HepG2 (cell line): Measurements from ENCODE around the gene ARL5B. TPM values are rescaled to one million over a fixed set of nuclear protein-coding genes. Genes with fewer than 3 reads are reported as not detected.
A peak's percentile ranks its signal among the peaks of the same experiment; 100 is the strongest.

Experiments
- ARNT ChIP-seq: fragments of 450-650 bp; IDR thresholded peaks from 2 replicates; pipeline ENCODE4 v1.6.1; 2017
- IKZF4 ChIP-seq: sonication (generic); formaldehyde crosslinking; IDR thresholded peaks from 2 replicates; pipeline ENCODE4 v1.5.1; 2020; ENCODE audit warnings: borderline replicate concordance, mild to moderate bottlenecking, low read depth, missing genetic modification reagents; ENCODE audit errors: not compliant biosample characterization
- NCOA1 ChIP-seq: sonication (generic); formaldehyde crosslinking; IDR thresholded peaks from 2 replicates; pipeline ENCODE4 v1.9.0; 2021; ENCODE audit warnings: missing genetic modification reagents
- PATZ1 ChIP-seq: sonication (generic); formaldehyde crosslinking; IDR thresholded peaks from 2 replicates; pipeline ENCODE4 v1.4.0; 2020; ENCODE audit warnings: missing genetic modification reagents
- RFXAP ChIP-seq: sonication (generic); formaldehyde crosslinking; IDR thresholded peaks from 2 replicates; pipeline ENCODE4 v1.4.0; 2020; ENCODE audit warnings: missing genetic modification reagents, borderline replicate concordance
- SRSF4 ChIP-seq: fragments of 200-400 bp; formaldehyde crosslinking; IDR thresholded peaks from one replicate; pipeline ENCODE4 v1.6.1; 2018; ENCODE audit warnings: mild to moderate bottlenecking, low read depth, low read length, moderate library complexity; ENCODE audit not compliant: poor library complexity, severe bottlenecking
- ZBTB4 ChIP-seq: sonication (generic); formaldehyde crosslinking; IDR thresholded peaks from 2 replicates; pipeline ENCODE4 v1.4.0; 2020; ENCODE audit warnings: missing genetic modification reagents, mild to moderate bottlenecking, borderline replicate concordance
- ZNF446 ChIP-seq: sonication (generic); formaldehyde crosslinking; IDR thresholded peaks from 2 replicates; pipeline ENCODE4 v1.5.0; 2020; ENCODE audit warnings: mild to moderate bottlenecking, missing genetic modification reagents
- ZNF550 ChIP-seq: sonication (generic); formaldehyde crosslinking; IDR thresholded peaks from 2 replicates; pipeline ENCODE4 v1.4.0; 2020; ENCODE audit warnings: mild to moderate bottlenecking, missing genetic modification reagents, borderline replicate concordance
- ZNF788 ChIP-seq: sonication (generic); formaldehyde crosslinking; IDR thresholded peaks from 2 replicates; pipeline ENCODE4 v1.5.0; 2020; ENCODE audit warnings: mild to moderate bottlenecking, missing genetic modification reagents, borderline replicate concordance
- ZSCAN20 ChIP-seq: sonication (generic); formaldehyde crosslinking; IDR thresholded peaks from 2 replicates; pipeline ENCODE4 v1.4.0; 2020; ENCODE audit warnings: missing genetic modification reagents, mild to moderate bottlenecking, borderline replicate concordance
- polyA plus RNA-seq, 8 experiments: library from polyadenylated mRNA; depleted of rRNA in 3 of 8; stranded (reverse) in 7 of 8; unstranded in 1 of 8; fragments of >200 nt; fragmentation: Illumina TruSeq in 4 of 8; extraction: Trizol in 4 of 8; gene quantifications; 2 replicates each; pipeline versions ENCODE4 v1.2.1 to v1.2.3, GENCODE V29; 2011 to 2016; ENCODE audit warnings: low read depth in 4 of 8, missing spikeins in 1 of 8, mixed read lengths in 1 of 8; ENCODE audit not compliant: insufficient read depth in 1 of 8
- total RNA-seq, 5 experiments: library from RNA; depleted of rRNA; stranded (reverse); fragments of >200 nt; fragmentation: Illumina TruSeq; extraction: Trizol; gene quantifications; 2 replicates each; pipeline ENCODE4 v1.2.3, GENCODE V29; 2016; ENCODE audit warnings: low read depth in 1 of 5
- TF ChIP-seq, protein P1 (sequence below): IDR thresholded peaks from 2 replicates; pipeline ENCODE4 v1.6.1; 2016; ENCODE audit warnings: low read depth, missing genetic modification reagents, missing compliant biosample characterization
- TF ChIP-seq, protein P2 (sequence below): sonication (generic); formaldehyde crosslinking; IDR thresholded peaks from 2 replicates; pipeline ENCODE4 v1.9.0; 2021; ENCODE audit warnings: missing genetic modification reagents, mild to moderate bottlenecking, borderline replicate concordance
- TF ChIP-seq, protein P3 (sequence below): sonication (generic); IDR thresholded peaks from 2 replicates; pipeline ENCODE4 v1.6.1; 2016; ENCODE audit warnings: low read depth, borderline replicate concordance

ARL5B gene
- total and polyA plus RNA-seq, 2 of the 13 experiments (the other 11 are each of a cell fraction or from before 2014, with no cell fraction given): 26.6 to 32.7 TPM

DNA sequence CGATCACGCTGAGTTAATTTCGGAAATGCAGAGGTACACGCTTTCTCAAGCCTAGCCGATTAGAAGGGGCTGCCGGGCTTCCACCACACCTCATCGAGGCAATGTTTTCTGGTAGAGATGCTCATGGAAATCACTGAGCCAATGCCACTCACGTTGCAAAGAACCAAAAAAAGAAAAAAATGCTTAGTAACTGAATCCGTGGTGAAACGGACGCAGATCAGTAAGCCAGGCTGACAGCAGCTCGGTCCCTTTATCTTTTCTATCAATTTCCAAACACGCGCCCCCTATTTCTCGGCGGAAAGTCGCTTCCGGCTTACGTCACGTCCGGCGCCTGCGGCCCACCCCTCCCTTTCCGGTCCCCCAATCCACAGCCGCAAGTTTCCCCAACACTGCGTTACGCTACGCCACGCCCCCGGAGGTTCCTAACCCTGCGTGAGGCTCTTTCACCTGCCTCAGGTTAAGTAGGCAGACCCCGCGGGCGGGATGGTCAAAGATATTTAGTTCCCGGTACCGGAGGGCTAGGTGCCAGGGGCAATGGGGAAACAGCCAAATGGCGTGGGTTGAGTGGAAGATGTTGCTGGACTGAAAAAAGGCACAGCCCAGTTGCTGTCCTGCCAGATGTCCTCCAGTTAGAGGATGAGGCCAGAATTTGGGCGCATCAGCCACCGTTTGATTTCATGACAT, 7.8 kb upstream of the ARL5B start, which contains the start of gene NSUN6 (continued):
- TF ChIP-seq ZNF446: no peak
- no peak for TF ChIP-seq ZNF550
- no peak for TF ChIP-seq ZSCAN20 (CRISPR knock-in tag)
- TF ChIP-seq SRSF4: no peak
- TF ChIP-seq, protein P1, sequence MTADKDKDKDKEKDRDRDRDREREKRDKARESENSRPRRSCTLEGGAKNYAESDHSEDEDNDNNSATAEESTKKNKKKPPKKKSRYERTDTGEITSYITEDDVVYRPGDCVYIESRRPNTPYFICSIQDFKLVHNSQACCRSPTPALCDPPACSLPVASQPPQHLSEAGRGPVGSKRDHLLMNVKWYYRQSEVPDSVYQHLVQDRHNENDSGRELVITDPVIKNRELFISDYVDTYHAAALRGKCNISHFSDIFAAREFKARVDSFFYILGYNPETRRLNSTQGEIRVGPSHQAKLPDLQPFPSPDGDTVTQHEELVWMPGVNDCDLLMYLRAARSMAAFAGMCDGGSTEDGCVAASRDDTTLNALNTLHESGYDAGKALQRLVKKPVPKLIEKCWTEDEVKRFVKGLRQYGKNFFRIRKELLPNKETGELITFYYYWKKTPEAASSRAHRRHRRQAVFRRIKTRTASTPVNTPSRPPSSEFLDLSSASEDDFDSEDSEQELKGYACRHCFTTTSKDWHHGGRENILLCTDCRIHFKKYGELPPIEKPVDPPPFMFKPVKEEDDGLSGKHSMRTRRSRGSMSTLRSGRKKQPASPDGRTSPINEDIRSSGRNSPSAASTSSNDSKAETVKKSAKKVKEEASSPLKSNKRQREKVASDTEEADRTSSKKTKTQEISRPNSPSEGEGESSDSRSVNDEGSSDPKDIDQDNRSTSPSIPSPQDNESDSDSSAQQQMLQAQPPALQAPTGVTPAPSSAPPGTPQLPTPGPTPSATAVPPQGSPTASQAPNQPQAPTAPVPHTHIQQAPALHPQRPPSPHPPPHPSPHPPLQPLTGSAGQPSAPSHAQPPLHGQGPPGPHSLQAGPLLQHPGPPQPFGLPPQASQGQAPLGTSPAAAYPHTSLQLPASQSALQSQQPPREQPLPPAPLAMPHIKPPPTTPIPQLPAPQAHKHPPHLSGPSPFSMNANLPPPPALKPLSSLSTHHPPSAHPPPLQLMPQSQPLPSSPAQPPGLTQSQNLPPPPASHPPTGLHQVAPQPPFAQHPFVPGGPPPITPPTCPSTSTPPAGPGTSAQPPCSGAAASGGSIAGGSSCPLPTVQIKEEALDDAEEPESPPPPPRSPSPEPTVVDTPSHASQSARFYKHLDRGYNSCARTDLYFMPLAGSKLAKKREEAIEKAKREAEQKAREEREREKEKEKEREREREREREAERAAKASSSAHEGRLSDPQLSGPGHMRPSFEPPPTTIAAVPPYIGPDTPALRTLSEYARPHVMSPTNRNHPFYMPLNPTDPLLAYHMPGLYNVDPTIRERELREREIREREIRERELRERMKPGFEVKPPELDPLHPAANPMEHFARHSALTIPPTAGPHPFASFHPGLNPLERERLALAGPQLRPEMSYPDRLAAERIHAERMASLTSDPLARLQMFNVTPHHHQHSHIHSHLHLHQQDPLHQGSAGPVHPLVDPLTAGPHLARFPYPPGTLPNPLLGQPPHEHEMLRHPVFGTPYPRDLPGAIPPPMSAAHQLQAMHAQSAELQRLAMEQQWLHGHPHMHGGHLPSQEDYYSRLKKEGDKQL (CRISPR knock-in tag): no peak
- TF ChIP-seq ZBTB4 (CRISPR knock-in tag): no peak
- peak; percentile 76; the same call in 1 of the 2 replicates for TF ChIP-seq ZNF788 (CRISPR knock-in tag)
- TF ChIP-seq RFXAP (CRISPR knock-in tag): no peak
- no peak for TF ChIP-seq IKZF4 (CRISPR knock-in tag)
- TF ChIP-seq ARNT: no peak
- peak; percentile 65 for TF ChIP-seq PATZ1
- TF ChIP-seq, protein P2, sequence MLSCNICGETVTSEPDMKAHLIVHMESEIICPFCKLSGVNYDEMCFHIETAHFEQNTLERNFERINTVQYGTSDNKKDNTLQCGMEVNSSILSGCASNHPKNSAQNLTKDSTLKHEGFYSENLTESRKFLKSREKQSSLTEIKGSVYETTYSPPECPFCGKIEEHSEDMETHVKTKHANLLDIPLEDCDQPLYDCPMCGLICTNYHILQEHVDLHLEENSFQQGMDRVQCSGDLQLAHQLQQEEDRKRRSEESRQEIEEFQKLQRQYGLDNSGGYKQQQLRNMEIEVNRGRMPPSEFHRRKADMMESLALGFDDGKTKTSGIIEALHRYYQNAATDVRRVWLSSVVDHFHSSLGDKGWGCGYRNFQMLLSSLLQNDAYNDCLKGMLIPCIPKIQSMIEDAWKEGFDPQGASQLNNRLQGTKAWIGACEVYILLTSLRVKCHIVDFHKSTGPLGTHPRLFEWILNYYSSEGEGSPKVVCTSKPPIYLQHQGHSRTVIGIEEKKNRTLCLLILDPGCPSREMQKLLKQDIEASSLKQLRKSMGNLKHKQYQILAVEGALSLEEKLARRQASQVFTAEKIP (CRISPR knock-in tag): no peak
- 0 out of 2 replicates have a peak, but pooled peaks have one; percentile 59 for TF ChIP-seq NCOA1
- TF ChIP-seq, protein P3, sequence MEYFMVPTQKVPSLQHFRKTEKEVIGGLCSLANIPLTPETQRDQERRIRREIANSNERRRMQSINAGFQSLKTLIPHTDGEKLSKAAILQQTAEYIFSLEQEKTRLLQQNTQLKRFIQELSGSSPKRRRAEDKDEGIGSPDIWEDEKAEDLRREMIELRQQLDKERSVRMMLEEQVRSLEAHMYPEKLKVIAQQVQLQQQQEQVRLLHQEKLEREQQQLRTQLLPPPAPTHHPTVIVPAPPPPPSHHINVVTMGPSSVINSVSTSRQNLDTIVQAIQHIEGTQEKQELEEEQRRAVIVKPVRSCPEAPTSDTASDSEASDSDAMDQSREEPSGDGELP: 0 out of 2 replicates have a peak, but pooled peaks have one; percentile 20
